Gastrocnemius medialis (tissue), 4 donors: ENCODE data around the gene MDK.

Experiments used
- POLR2A ChIP-seq, 2 donors: fragments of 450-650 bp; IDR thresholded peaks; one replicate each; pipeline ENCODE4 v1.6.1; 2017; ENCODE audit warnings: antibody characterized with exemption in 2 of 2, mild to moderate bottlenecking in 2 of 2, moderate library complexity in 2 of 2
- TF ChIP-seq, protein P1 (sequence below), 5 experiments: fragments of 450-650 bp in 3 of 5; fragments of 200-600 bp in 2 of 5; sonication (generic) in 2 of 5; IDR thresholded peaks in 4 of 5; conservative IDR thresholded peaks in 1 of 5; 1 replicate in 4 of 5; 2 replicates in 1 of 5; pipeline ENCODE4 v1.5.1; 2016 to 2019; ENCODE audit warnings: antibody characterized with exemption in 5 of 5, mild to moderate bottlenecking in 3 of 5, moderate library complexity in 3 of 5

DNA sequence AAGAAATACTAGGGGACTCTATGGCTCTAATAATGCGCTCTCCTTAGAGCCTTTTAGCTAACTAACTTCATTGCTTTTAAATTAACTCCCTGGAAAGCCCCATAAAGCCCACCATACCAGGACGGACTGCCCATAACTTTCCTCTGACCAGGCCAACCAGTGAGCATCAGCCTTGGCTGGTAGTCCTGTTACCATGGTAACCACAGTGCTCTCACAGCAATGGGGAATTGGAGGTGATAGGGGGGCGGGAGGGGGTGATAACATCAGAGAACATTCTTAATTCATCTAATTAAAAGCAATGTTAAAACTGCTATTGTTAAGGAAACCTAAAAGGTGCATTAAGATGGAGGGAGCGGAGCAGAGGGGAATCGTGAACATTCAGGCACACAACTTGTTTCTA is 37.3 kb downstream of the MDK start:
- TF ChIP-seq, protein P1, sequence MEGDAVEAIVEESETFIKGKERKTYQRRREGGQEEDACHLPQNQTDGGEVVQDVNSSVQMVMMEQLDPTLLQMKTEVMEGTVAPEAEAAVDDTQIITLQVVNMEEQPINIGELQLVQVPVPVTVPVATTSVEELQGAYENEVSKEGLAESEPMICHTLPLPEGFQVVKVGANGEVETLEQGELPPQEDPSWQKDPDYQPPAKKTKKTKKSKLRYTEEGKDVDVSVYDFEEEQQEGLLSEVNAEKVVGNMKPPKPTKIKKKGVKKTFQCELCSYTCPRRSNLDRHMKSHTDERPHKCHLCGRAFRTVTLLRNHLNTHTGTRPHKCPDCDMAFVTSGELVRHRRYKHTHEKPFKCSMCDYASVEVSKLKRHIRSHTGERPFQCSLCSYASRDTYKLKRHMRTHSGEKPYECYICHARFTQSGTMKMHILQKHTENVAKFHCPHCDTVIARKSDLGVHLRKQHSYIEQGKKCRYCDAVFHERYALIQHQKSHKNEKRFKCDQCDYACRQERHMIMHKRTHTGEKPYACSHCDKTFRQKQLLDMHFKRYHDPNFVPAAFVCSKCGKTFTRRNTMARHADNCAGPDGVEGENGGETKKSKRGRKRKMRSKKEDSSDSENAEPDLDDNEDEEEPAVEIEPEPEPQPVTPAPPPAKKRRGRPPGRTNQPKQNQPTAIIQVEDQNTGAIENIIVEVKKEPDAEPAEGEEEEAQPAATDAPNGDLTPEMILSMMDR (IDR thresholded peaks at IDR 0.05 in 4 of 5, conservative IDR thresholded peaks at IDR 0.05 in 1 of 5): no peak
- TF ChIP-seq POLR2A (IDR thresholded peaks at IDR 0.05): no peak
